ENCODE measurements around the gene HUNK. TPM values are rescaled to one million over a fixed set of nuclear protein-coding genes. Genes with fewer than 3 reads are reported as not detected.

Gene HUNK
- total RNA-seq, 1 experiment from 2014 or later: not detected

DNA sequence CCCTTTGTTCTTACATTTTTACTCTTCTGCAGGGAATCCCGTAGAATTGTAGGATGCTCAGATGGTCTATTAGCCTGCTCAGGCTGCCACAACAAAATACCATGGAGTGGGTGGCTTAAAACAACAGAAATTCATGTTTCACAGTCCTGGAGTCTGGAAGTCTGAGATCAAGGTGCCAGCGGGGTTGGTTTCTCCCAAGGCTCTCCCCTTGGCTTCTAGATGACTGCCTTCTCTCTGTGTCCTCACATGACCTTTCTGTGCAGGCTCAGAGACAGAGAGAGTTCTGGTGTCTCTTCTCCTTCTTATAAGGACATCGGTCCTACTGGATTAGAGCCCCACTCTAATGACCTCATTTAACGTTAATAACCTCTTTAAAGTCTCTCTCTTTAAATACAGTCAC, 41.7 kb downstream of the HUNK start:
- H3K27me3 ChIP-seq (ENCODE audit: insufficient read depth, low read depth): peaks cover 45% of the 10 kb centered on the region
- no peaks in the 10 kb centered on the region for H3K79me2 ChIP-seq (ENCODE audit: low read depth)
- H3K27ac ChIP-seq: no peak overlapping the region
- ChIA-PET POLR2A (ENCODE audit: unreplicated experiment) (no interaction called here), CTCF (no interaction called here)
- H2AFZ ChIP-seq: no peak overlapping the region
- no peak for DNase-seq
- H3F3A ChIP-seq (ENCODE audit: insufficient read depth, low read depth): no peaks in the 10 kb centered on the region
- no peaks in the 10 kb centered on the region for H4K20me1 ChIP-seq (ENCODE audit: insufficient read depth)
- no TSS peak for BruUV-seq (replicated peaks)
- no peaks in the 10 kb centered on the region for H3K4me1 ChIP-seq (replicated peaks; ENCODE audit: insufficient read depth)
- no peak overlapping the region for H3K4me3 ChIP-seq
- H3K4me2 ChIP-seq: no peak overlapping the region
- H3K36me3 ChIP-seq (ENCODE audit: low read depth): no peaks in the 10 kb centered on the region
- intact Hi-C loops (cut with micrococcal nuclease; ENCODE audit: unreplicated experiment): no loop called here
- no peak for TF ChIP-seq CTCF (conservative IDR thresholded peaks at IDR 0.05)
- no peak for TF ChIP-seq EZH2 (IDR thresholded peaks at IDR 0.05; ENCODE audit: low read depth)
- H3K9me2 ChIP-seq (ENCODE audit: insufficient read depth): no peaks in the 10 kb centered on the region
- no peaks in the 10 kb centered on the region for H3K9me3 ChIP-seq (ENCODE audit: insufficient read depth, low read depth)

DNA sequence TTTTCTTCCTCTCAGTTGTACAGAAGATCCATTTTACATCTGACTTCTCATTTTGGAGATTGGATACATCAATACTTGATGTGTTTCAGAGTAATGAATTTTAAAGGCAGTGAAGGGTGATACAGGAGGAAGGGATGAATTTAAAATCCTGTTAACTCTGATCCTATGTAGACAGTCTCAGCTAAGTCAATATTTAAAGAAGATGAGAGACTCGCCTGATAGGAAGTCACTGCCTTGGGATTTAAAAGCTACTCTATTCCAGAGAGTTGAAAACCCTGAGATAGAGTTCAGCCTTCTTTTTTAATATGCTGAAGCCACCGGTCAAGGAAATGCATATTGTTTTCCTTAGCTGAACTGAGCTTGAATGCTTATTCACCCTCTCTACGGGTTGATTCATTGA, 42.7 kb downstream of the HUNK start:
- CTCF ChIA-PET: no interaction called here
- H3K4me3 ChIP-seq: no peak overlapping the region

DNA sequence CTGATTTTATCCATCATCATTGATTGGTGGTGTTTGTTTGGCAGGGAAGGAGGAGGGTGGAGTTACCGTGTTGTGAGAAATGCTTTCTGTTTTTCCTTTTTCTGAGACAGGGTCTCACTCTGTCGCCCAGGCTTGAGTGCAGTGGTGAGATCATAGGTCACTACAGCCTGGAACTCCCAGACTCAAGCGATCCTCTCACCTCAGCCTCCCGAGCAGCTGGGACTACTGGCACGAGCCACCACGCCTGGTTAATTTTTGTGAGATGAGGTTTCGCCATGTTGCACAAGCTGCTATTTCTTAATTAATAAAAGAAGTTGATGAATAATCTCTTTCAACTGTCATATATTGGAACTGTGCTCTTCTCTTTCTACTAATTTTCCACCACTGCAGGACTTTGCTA, 44.3 kb downstream of the HUNK start:
- H3K4me1 ChIP-seq (replicated peaks; ENCODE audit: insufficient read depth): no peaks in the 10 kb centered on the region
- no peak overlapping the region for H3K27ac ChIP-seq
- no TSS peak for BruUV-seq (replicated peaks)
- no peak for DNase-seq
- ChIA-PET POLR2A (ENCODE audit: unreplicated experiment) (no interaction called here), CTCF (no interaction called here)
- H2AFZ ChIP-seq: no peak overlapping the region
- H3K36me3 ChIP-seq (ENCODE audit: low read depth): no peaks in the 10 kb centered on the region
- H3K9me3 ChIP-seq (ENCODE audit: insufficient read depth, low read depth): no peaks in the 10 kb centered on the region
- TF ChIP-seq CTCF (conservative IDR thresholded peaks at IDR 0.05) (no peak), EZH2 (IDR thresholded peaks at IDR 0.05; ENCODE audit: low read depth) (no peak)
- H3K4me2 ChIP-seq: no peak overlapping the region
- no peaks in the 10 kb centered on the region for H4K20me1 ChIP-seq (ENCODE audit: insufficient read depth)
- no peaks in the 10 kb centered on the region for H3F3A ChIP-seq (ENCODE audit: insufficient read depth, low read depth)
- no peaks in the 10 kb centered on the region for H3K9me2 ChIP-seq (ENCODE audit: insufficient read depth)
- no peaks in the 10 kb centered on the region for H3K79me2 ChIP-seq (ENCODE audit: low read depth)
- H3K27me3 ChIP-seq (ENCODE audit: insufficient read depth, low read depth): peaks cover 48% of the 10 kb centered on the region
- intact Hi-C loops (cut with micrococcal nuclease; ENCODE audit: unreplicated experiment): no loop called here
- no peak overlapping the region for H3K4me3 ChIP-seq

More for the DNA sequence above, 42.7 kb downstream of the HUNK start:
- DNase-seq: no peak
- Histone ChIP-seq H3F3A (ENCODE audit: insufficient read depth, low read depth) (no peaks in the 10 kb centered on the region), H3K79me2 (ENCODE audit: low read depth) (no peaks in the 10 kb centered on the region), H3K4me2 (no peak overlapping the region), H3K27me3 (ENCODE audit: insufficient read depth, low read depth) (peaks cover 42% of the 10 kb centered on the region), H2AFZ (no peak overlapping the region), H3K36me3 (ENCODE audit: low read depth) (no peaks in the 10 kb centered on the region), H3K9me3 (ENCODE audit: insufficient read depth, low read depth) (no peaks in the 10 kb centered on the region), H4K20me1 (ENCODE audit: insufficient read depth) (no peaks in the 10 kb centered on the region), H3K9me2 (ENCODE audit: insufficient read depth) (no peaks in the 10 kb centered on the region), H3K27ac (no peak overlapping the region), H3K4me1 (replicated peaks; ENCODE audit: insufficient read depth) (no peaks in the 10 kb centered on the region)
- TF ChIP-seq EZH2 (IDR thresholded peaks at IDR 0.05; ENCODE audit: low read depth): no peak
- no peak for TF ChIP-seq CTCF (conservative IDR thresholded peaks at IDR 0.05)
- POLR2A ChIA-PET (ENCODE audit: unreplicated experiment): no interaction called here
- no TSS peak for BruUV-seq (replicated peaks)
- intact Hi-C loops (cut with micrococcal nuclease; ENCODE audit: unreplicated experiment): no loop called here

All from PC-9 (cell line).